ENCODE measurements around the gene TBL3.
"Not testable (repeated sequence)": the region's sequence is repeated elsewhere in the genome, so short reads cannot be mapped to it uniquely, and the experiment has no call there.

Gene TBL3

DNA sequence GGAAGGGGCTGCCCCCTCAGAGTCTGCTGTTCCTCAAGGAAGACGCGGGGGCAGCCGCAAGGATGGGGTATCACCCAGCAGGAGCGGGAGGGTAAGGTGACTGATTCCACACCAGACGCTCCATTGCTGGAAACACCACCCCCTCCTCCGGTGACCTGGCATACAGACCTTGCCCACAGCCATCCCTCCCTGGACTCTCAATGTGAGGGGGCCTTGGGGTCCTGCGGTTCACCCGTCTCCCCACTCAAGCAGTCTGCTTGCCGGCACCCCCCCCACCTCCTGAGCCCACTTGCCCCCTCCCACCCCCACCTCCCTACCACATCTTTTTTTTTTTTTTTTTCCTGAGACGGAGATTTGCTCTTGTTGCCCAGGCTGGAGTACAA is 41.5 kb upstream of the TBL3 start:
- no peak for TF ChIP-seq CTCF (IDR thresholded peaks at IDR 0.05; ENCODE audit: extremely low read depth, missing control alignments)
- no peak for DNase-seq (ENCODE audit: low spot score)

DNA sequence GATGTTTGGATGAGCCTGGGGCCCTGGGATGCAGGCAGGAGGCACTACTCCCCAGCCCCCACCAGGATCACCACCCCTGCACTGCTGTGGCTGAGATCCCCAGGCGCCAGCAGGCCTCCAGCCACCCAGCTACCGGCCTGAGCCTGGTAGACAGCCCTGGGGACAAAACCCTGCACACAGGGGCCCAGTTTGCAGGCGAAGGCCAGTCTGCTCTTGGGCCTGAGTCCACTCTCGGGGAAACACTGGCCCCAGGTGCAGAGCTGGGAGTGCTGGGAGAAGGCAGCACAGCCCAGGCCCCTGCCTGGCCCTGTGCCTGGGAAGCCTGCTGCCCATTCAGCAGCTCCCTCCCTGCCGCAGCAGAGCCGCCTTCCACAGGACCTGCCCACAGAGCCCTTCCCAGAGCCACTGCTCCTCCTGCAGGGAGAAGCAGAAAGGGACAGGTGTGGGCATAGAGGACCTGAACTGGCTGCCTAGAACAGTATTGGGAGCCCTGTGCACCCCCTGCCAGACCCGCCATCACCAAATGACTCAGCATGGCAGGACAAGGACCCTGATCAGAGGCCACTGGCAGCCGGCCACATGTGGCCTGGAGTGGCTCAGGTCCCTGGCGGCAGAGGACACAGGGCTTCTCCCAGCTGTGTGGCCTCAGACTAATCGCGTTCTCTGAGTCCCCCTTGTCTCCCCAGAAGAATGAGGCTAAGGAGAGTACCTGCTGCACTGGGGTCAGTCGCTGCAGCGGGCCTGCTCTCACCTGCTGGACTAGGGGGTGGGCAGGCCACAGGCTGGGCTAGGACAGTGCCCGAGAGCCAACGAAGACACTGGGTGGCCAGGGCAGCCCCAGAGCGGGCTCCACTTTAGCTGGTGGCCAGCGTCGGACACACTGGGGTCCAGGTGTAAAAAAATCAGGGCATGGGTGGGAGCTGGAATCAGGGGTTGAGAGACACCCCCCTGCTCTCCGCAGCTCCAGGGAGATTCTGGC is 39.5 kb upstream of the TBL3 start:
- no peak for TF ChIP-seq CTCF (IDR thresholded peaks at IDR 0.05; ENCODE audit: extremely low read depth, missing control alignments)
- DNase-seq (ENCODE audit: low spot score) = no peak

DNA sequence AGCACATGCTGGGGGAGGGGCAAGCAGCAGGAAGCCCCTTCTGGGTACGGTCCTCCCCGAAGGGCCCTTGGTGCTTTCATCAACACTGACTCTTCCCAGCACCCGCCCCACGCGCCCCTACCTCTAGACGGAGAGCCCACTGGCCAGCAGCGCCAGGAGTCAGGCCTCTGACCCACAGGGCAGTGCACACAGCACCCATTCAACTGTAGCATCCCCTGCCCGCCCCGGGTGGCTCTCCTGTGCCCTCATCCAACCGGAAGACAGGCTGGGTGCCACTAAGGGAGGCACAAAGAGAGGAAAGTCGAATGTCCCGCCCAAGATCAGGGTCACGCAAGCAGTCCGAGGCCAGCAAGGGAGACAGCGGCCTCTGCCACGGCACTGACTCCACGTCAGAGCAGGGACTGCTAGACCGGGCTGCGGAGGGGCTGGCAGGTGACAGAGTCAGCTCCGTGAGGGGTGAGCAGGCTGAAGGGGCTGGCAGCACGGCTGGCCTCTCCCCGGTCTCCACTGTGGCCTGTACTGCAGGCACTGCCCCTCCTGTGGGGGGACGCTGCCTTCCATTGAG is 38.7 kb upstream of the TBL3 start:
- DNase-seq (ENCODE audit: low spot score) = no peak
- no peak for TF ChIP-seq CTCF (IDR thresholded peaks at IDR 0.05; ENCODE audit: extremely low read depth, missing control alignments)

- no peak for TF ChIP-seq CTCF (IDR thresholded peaks at IDR 0.05; ENCODE audit: extremely low read depth, missing control alignments)
- DNase-seq (ENCODE audit: low spot score) = no peak
Observed at GRCh38 chr16:1936945-1937479, 34.8 kb upstream of the TBL3 start.

GRCh38 chr16:1938316-1938715 is 33.5 kb upstream of the TBL3 start:
- no peak for TF ChIP-seq CTCF (IDR thresholded peaks at IDR 0.05; ENCODE audit: extremely low read depth, missing control alignments)
- DNase-seq (ENCODE audit: low spot score) = no peak

GRCh38 chr16:1938910-1939309 is 32.9 kb upstream of the TBL3 start:
- no peak for DNase-seq (ENCODE audit: low spot score)
- no peak for TF ChIP-seq CTCF (IDR thresholded peaks at IDR 0.05; ENCODE audit: extremely low read depth, missing control alignments)

DNA sequence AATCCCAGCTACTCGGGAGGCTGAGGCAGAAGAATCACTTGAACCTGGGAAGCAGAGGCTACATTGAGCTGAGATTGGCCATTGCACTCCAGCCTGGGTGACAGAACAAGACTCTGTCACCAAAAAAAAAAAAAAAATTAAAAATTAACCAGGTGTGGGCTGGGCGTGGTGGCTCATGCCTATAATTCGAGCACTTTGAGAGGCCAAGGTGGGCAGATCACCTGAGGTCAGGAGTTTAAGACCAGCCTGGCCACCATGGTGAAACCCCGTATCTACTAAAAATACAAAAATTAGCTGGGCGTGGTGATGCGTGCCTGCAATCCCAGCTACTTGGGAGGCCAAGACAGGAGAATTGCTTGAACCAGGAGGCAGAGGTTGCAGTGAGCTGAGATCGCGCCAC is 32.0 kb upstream of the TBL3 start:
- DNase-seq (ENCODE audit: low spot score) = not testable (repeated sequence)
